HG02798 (cell line): ENCODE data around the gene ATG2A.
A peak's percentile ranks its signal among the peaks of the same experiment; 100 is the strongest.

Source experiments
- ATAC-seq: cut with Tn5 transposase; IDR thresholded peaks from one replicate; pipeline ENCODE4 v1.9.1; 2021; ENCODE audit warnings: mild to moderate bottlenecking; ENCODE audit not compliant: unreplicated experiment, poor library complexity

Gene ATG2A

GRCh38 chr11:64874308-64875240 lies 42.4 kb downstream of the ATG2A start:
- no peak for ATAC-seq

- no peak for ATAC-seq
These were observed 44.1 kb downstream of the ATG2A start for GRCh38 chr11:64872790-64873488.

GRCh38 chr11:64871492-64871891 lies 45.5 kb downstream of the ATG2A start:
- no peak for ATAC-seq

- no peak for ATAC-seq
These were observed 46.0 kb downstream of the ATG2A start for GRCh38 chr11:64870893-64871466.

- ATAC-seq = no peak
These were observed 46.7 kb downstream of the ATG2A start for GRCh38 chr11:64870176-64870892.

GRCh38 chr11:64869571-64870175 lies 47.3 kb downstream of the ATG2A start:
- ATAC-seq = no peak

GRCh38 chr11:64868904-64869570 lies 48.0 kb downstream of the ATG2A start:
- ATAC-seq = no peak

- ATAC-seq = no peak
These were observed 49.1 kb downstream of the ATG2A start for GRCh38 chr11:64867748-64868462.

GRCh38 chr11:64866173-64866491 lies 50.9 kb downstream of the ATG2A start:
- no peak for ATAC-seq

GRCh38 chr11:64865286-64866172 lies 51.5 kb downstream of the ATG2A start:
- ATAC-seq = peak; percentile 38

- ATAC-seq = peak; percentile 33
These were observed 52.3 kb downstream of the ATG2A start for GRCh38 chr11:64864473-64865285.

GRCh38 chr11:64864135-64864472 lies 52.9 kb downstream of the ATG2A start:
- ATAC-seq = no peak

GRCh38 chr11:64863391-64864060 lies 53.5 kb downstream of the ATG2A start:
- ATAC-seq = no peak

- ATAC-seq = no peak
These were observed 54.0 kb downstream of the ATG2A start for GRCh38 chr11:64862987-64863390.

- ATAC-seq = no peak
These were observed 55.6 kb downstream of the ATG2A start for GRCh38 chr11:64861227-64861975.
